Erythroblast (primary cell): ENCODE data around the gene RNF138.

ENCODE experiments used
- GATA1 ChIP-seq: IDR thresholded peaks from 2 replicates; pipeline ENCODE4 v1.6.1; 2011; ENCODE audit warnings: low read depth, mild to moderate bottlenecking, control low read depth, low read length, moderate library complexity
- POLR2A ChIP-seq: IDR thresholded peaks from 2 replicates; pipeline ENCODE4 v1.6.1; 2011; ENCODE audit warnings: mild to moderate bottlenecking, low read length

- TF ChIP-seq POLR2A (no peak), GATA1 (no peak)
These were observed 7.9 kb upstream of the RNF138 start for GRCh38 chr18:32083781-32084180.
